Endothelial cell (in vitro differentiated cells): ENCODE results near the gene PITX2. TPM values are rescaled to one million over a fixed set of nuclear protein-coding genes. Genes with fewer than 3 reads are reported as not detected.

Experiments used
- DNase-seq: peaks from one replicate; pipeline ENCODE4 v3.0.0; 2021; ENCODE audit warnings: low spot score
- H3K27ac Mint-ChIP-seq: one replicate; pipeline ENCODE4 v1.8.0; 2021; ENCODE audit warnings: mixed read lengths, inconsistent platforms; ENCODE audit not compliant: unreplicated experiment
- H3K27me3 Mint-ChIP-seq: one replicate; pipeline ENCODE4 v1.8.0; 2021; ENCODE audit warnings: mild to moderate bottlenecking, moderate library complexity, mixed read lengths, inconsistent platforms; ENCODE audit not compliant: unreplicated experiment
- H3K36me3 Mint-ChIP-seq: one replicate; pipeline ENCODE4 v1.8.0; 2021; ENCODE audit warnings: mild to moderate bottlenecking, low read depth, mixed read lengths, inconsistent platforms; ENCODE audit not compliant: unreplicated experiment
- H3K4me1 Mint-ChIP-seq: one replicate; pipeline ENCODE4 v1.8.0; 2021; ENCODE audit warnings: mild to moderate bottlenecking, mixed read lengths, inconsistent platforms; ENCODE audit not compliant: unreplicated experiment
- H3K4me3 Mint-ChIP-seq: one replicate; pipeline ENCODE4 v1.8.0; 2021; ENCODE audit warnings: mild to moderate bottlenecking, mixed read lengths, inconsistent platforms; ENCODE audit not compliant: unreplicated experiment
- H3K9me3 Mint-ChIP-seq: one replicate; pipeline ENCODE4 v1.8.0; 2021; ENCODE audit warnings: mixed read lengths, inconsistent platforms; ENCODE audit not compliant: unreplicated experiment
- CTCF ChIP-seq: fragments of 200-600 bp; sonication (generic); IDR thresholded peaks from one replicate; pipeline ENCODE4 v1.5.0; 2021; ENCODE audit warnings: antibody characterized with exemption; ENCODE audit not compliant: unreplicated experiment
- total RNA-seq: library from RNA; stranded (reverse); fragmentation: NEBNext Ultra II Directional; extraction: Animal tissue kit (Norgen Biotek cat#: 25700); gene quantifications from one replicate; pipeline ENCODE4 v1.2.1, GENCODE V29; 2021; ENCODE audit not compliant: unreplicated experiment

The PITX2 gene
- total RNA-seq, 1 donor from 2014 or later = 11.9 TPM

- DNase-seq = no peak
- Mint-ChIP-seq H3K36me3 (peaks cover 16% of the 10 kb centered on the region), H3K4me1 (peaks cover 58% of the 10 kb centered on the region), H3K4me3 (no peak overlapping the region), H3K9me3 (no peaks in the 10 kb centered on the region), H3K27me3 (peaks cover 34% of the 10 kb centered on the region), H3K27ac (no peak overlapping the region)
- TF ChIP-seq CTCF = no peak
Observed at GRCh38 chr4:110617075-110617640, 5.7 kb downstream of the PITX2 start.

- no peaks in the 10 kb centered on the region for H3K9me3 Mint-ChIP-seq
- H3K4me3 Mint-ChIP-seq = peak overlapping the region; percentile 97
- peaks cover 40% of the 10 kb centered on the region for H3K27me3 Mint-ChIP-seq
- DNase-seq = no peak
- peaks cover 16% of the 10 kb centered on the region for H3K36me3 Mint-ChIP-seq
- peaks cover 57% of the 10 kb centered on the region for H3K4me1 Mint-ChIP-seq
- peak overlapping the region; percentile 95 for H3K27ac Mint-ChIP-seq
- no peak for TF ChIP-seq CTCF
Observed at GRCh38 chr4:110616238-110617074, 6.4 kb downstream of the PITX2 start.

- Mint-ChIP-seq H3K27me3 (peaks cover 40% of the 10 kb centered on the region), H3K9me3 (no peaks in the 10 kb centered on the region), H3K36me3 (peaks cover 16% of the 10 kb centered on the region), H3K4me1 (peaks cover 61% of the 10 kb centered on the region), H3K27ac (peak overlapping the region; percentile 95), H3K4me3 (peak overlapping the region; percentile 97)
- peak; percentile 59 for DNase-seq
- no peak for TF ChIP-seq CTCF
Observed at GRCh38 chr4:110615353-110616237, 7.3 kb downstream of the PITX2 start.

GRCh38 chr4:110614976-110615352 lies 7.9 kb downstream of the PITX2 start:
- DNase-seq = no peak
- Mint-ChIP-seq H3K4me3 (peak overlapping the region; percentile 97), H3K27me3 (peaks cover 37% of the 10 kb centered on the region), H3K4me1 (peaks cover 59% of the 10 kb centered on the region), H3K36me3 (peaks cover 10% of the 10 kb centered on the region), H3K9me3 (no peaks in the 10 kb centered on the region), H3K27ac (peak overlapping the region; percentile 36)
- TF ChIP-seq CTCF = no peak
